Measurements from ENCODE around the gene ADARB1. TPM values are rescaled to one million over a fixed set of nuclear protein-coding genes. Genes with fewer than 3 reads are reported as not detected.

ADARB1 gene
- total and polyA plus RNA-seq, 2 of the 4 experiments (the other 2 are of a cell fraction), result 39.8 to 47.3 TPM

- ChIA-PET POLR2A (ENCODE audit: unreplicated experiment) (no interaction called here), CTCF (no interaction called here)
- Histone ChIP-seq H4K5ac (ENCODE audit: low read depth, low read length) (no peak overlapping the region), H3K56ac (ENCODE audit: extremely low read depth, insufficient read depth, low read length) (no peak overlapping the region), H3K9me3 (ENCODE audit: control insufficient read depth, insufficient read depth, low read length) (no peaks in the 10 kb centered on the region), H4K20me1 (ENCODE audit: insufficient read depth, low read length) (peaks cover 52% of the 10 kb centered on the region), H3K27me3 (ENCODE audit: control insufficient read depth, insufficient read depth, low read length) (no peaks in the 10 kb centered on the region), H3K9me1 (ENCODE audit: insufficient read depth, low read length) (no peaks in the 10 kb centered on the region), H4K8ac (ENCODE audit: low read depth in 2 of 2, low read length in 2 of 2) (no peak overlapping the region), H3K18ac (ENCODE audit: low read depth, low read length) (no peak overlapping the region), H3K4me2 (ENCODE audit: low read depth, low read length) (no peak overlapping the region), H3K36me3 (ENCODE audit: control insufficient read depth, insufficient read depth, low read length) (peaks cover 45% of the 10 kb centered on the region), H2BK5ac (ENCODE audit: low read depth, low read length, poor library complexity, severe bottlenecking) (no peak overlapping the region), H2AFZ (replicated peaks; ENCODE audit: low read length, poor library complexity) (no peak overlapping the region), H3K4ac (ENCODE audit: low read depth, low read length) (no peak overlapping the region), H3K23ac (ENCODE audit: low read depth, low read length) (no peak overlapping the region), H2AK5ac (ENCODE audit: low read depth, low read length) (no peak overlapping the region), H2BK15ac (ENCODE audit: low read depth, low read length) (no peak overlapping the region), H2BK120ac (ENCODE audit: low read depth, low read length) (no peak overlapping the region), H2AK9ac (replicated peaks; ENCODE audit: low read depth, low read length, poor library complexity) (no peak overlapping the region), H3K4me3 (ENCODE audit: insufficient read depth, low read depth, low read length) (no peak overlapping the region), H3K9ac (ENCODE audit: low read depth, low read length) (no peak overlapping the region), H3K79me1 (ENCODE audit: low read depth in 1 of 2, low read length in 2 of 2) (peaks cover 13 to 47% of the 10 kb centered on the region in 2 experiments), H3K27ac (ENCODE audit: insufficient read depth, low read length) (no peak overlapping the region), H3K14ac (replicated peaks; ENCODE audit: low read depth, low read length) (no peak overlapping the region), H4K91ac (ENCODE audit: insufficient read depth, low read depth, low read length) (no peak overlapping the region), H2BK20ac (ENCODE audit: low read depth, low read length) (no peak overlapping the region), H3K4me1 (ENCODE audit: control insufficient read depth, insufficient read depth, low read length) (no peaks in the 10 kb centered on the region)
- WGBS, 2 experiments (ENCODE audit: extremely low coverage in 2 of 2, insufficient read length in 1 of 2), result 100% methylated on average over 4 of the region's 13 CpGs; no CpG with 5 or more reads in 1 of the 2 experiments
- no peak for DNase-seq
- TF ChIP-seq RCOR1 (IDR thresholded peaks at IDR 0.05; ENCODE audit: insufficient replicate concordance, low read length) (no peak), NFE2L2 (IDR thresholded peaks at IDR 0.05; ENCODE audit: low read depth, low read length) (no peak), SMC3 (IDR thresholded peaks at IDR 0.05; ENCODE audit: low read depth, low read length) (no peak), CHD1 (IDR thresholded peaks at IDR 0.05; ENCODE audit: low read depth, low read length) (no peak), FOS (IDR thresholded peaks at IDR 0.05; ENCODE audit: low read depth, low read length) (no peak), RFX5 (IDR thresholded peaks at IDR 0.05; ENCODE audit: low read depth, low read length) (no peak), POLR2A (IDR thresholded peaks at IDR 0.05; ENCODE audit: low read depth, low read length) (no peak), BHLHE40 (IDR thresholded peaks at IDR 0.05; ENCODE audit: low read depth, low read length) (no peak), MXI1 (IDR thresholded peaks at IDR 0.05; ENCODE audit: borderline replicate concordance, low read depth, low read length) (no peak), CEBPB (IDR thresholded peaks at IDR 0.05; ENCODE audit: low read depth, low read length) (no peak), MAZ (IDR thresholded peaks at IDR 0.05; ENCODE audit: borderline replicate concordance, low read depth, low read length) (no peak), MAFK (IDR thresholded peaks at IDR 0.05; ENCODE audit: low read depth, low read length) (no peak), RAD21 (IDR thresholded peaks at IDR 0.05; ENCODE audit: low read length) (no peak)
- TF ChIP-seq, protein P1, sequence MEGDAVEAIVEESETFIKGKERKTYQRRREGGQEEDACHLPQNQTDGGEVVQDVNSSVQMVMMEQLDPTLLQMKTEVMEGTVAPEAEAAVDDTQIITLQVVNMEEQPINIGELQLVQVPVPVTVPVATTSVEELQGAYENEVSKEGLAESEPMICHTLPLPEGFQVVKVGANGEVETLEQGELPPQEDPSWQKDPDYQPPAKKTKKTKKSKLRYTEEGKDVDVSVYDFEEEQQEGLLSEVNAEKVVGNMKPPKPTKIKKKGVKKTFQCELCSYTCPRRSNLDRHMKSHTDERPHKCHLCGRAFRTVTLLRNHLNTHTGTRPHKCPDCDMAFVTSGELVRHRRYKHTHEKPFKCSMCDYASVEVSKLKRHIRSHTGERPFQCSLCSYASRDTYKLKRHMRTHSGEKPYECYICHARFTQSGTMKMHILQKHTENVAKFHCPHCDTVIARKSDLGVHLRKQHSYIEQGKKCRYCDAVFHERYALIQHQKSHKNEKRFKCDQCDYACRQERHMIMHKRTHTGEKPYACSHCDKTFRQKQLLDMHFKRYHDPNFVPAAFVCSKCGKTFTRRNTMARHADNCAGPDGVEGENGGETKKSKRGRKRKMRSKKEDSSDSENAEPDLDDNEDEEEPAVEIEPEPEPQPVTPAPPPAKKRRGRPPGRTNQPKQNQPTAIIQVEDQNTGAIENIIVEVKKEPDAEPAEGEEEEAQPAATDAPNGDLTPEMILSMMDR (conservative IDR thresholded peaks at IDR 0.05; ENCODE audit: low read depth, low read length), result no peak
- TF ChIP-seq, protein P2, sequence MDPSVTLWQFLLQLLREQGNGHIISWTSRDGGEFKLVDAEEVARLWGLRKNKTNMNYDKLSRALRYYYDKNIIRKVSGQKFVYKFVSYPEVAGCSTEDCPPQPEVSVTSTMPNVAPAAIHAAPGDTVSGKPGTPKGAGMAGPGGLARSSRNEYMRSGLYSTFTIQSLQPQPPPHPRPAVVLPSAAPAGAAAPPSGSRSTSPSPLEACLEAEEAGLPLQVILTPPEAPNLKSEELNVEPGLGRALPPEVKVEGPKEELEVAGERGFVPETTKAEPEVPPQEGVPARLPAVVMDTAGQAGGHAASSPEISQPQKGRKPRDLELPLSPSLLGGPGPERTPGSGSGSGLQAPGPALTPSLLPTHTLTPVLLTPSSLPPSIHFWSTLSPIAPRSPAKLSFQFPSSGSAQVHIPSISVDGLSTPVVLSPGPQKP (IDR thresholded peaks at IDR 0.05; ENCODE audit: borderline replicate concordance, low read depth, low read length), result no peak
- TF ChIP-seq, protein P3, sequence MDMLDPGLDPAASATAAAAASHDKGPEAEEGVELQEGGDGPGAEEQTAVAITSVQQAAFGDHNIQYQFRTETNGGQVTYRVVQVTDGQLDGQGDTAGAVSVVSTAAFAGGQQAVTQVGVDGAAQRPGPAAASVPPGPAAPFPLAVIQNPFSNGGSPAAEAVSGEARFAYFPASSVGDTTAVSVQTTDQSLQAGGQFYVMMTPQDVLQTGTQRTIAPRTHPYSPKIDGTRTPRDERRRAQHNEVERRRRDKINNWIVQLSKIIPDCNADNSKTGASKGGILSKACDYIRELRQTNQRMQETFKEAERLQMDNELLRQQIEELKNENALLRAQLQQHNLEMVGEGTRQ (IDR thresholded peaks at IDR 0.05; ENCODE audit: low read depth, low read length), result no peak
- ATAC-seq (ENCODE audit: low read depth), result no peak
- dilution Hi-C loops (cut with HindIII; ENCODE audit: low sequenced_read_pairs, unreplicated experiment), result no loop called here
- in situ Hi-C loops (cut with MboI; ENCODE audit: low sequenced_read_pairs), result no loop called here
- intact Hi-C loops (cut with micrococcal nuclease), result no loop called here
- BruUV-seq (replicated peaks), result no TSS peak
Measured at GRCh38 chr21:45269861-45270260, 195.5 kb downstream of the ADARB1 start.

Data from IMR-90 (cell line).